ENCODE results near the gene PIP5K1B. TPM values are rescaled to one million over a fixed set of nuclear protein-coding genes. Genes with fewer than 3 reads are reported as not detected.

PIP5K1B gene
- total RNA-seq, 6 experiments from 2014 or later, result not detected

- Mint-ChIP-seq H3K27me3 (ENCODE audit: insufficient read depth) (no peaks in the 10 kb centered on the region), H3K9me3 (no peaks in the 10 kb centered on the region), H3K27ac (no peak overlapping the region), H3K4me1 (ENCODE audit: low read depth) (no peaks in the 10 kb centered on the region), H3K36me3 (ENCODE audit: low read depth) (no peaks in the 10 kb centered on the region), H3K4me3 (no peak overlapping the region)
- DNase-seq, result no peak
- TF ChIP-seq, protein P1, sequence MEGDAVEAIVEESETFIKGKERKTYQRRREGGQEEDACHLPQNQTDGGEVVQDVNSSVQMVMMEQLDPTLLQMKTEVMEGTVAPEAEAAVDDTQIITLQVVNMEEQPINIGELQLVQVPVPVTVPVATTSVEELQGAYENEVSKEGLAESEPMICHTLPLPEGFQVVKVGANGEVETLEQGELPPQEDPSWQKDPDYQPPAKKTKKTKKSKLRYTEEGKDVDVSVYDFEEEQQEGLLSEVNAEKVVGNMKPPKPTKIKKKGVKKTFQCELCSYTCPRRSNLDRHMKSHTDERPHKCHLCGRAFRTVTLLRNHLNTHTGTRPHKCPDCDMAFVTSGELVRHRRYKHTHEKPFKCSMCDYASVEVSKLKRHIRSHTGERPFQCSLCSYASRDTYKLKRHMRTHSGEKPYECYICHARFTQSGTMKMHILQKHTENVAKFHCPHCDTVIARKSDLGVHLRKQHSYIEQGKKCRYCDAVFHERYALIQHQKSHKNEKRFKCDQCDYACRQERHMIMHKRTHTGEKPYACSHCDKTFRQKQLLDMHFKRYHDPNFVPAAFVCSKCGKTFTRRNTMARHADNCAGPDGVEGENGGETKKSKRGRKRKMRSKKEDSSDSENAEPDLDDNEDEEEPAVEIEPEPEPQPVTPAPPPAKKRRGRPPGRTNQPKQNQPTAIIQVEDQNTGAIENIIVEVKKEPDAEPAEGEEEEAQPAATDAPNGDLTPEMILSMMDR (IDR thresholded peaks at IDR 0.05), result no peak
These were observed 16.8 kb downstream of the PIP5K1B start for GRCh38 chr9:68721666-68722330.

DNA sequence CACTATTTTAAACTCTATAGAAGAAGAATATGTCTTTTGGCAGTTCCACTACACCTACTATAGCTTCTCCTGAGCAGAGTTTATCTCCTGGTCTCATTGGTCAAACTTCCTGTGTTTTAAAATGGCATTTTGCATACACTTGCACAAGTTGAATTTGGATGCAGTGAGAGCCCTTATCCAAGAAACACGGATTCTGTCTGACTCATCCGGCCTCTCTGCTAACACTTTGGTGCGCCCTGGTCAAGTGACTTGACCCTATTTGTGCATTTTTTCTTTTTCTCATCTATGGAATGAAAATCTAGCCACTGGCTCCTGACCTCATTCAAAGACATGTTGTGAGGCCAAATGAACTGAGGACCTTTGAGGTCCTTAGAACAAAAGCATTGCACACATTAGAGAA, 20.0 kb downstream of the PIP5K1B start:
- H3K9me3 Mint-ChIP-seq, result no peaks in the 10 kb centered on the region

GRCh38 chr9:68726489-68726888, 21.4 kb downstream of the PIP5K1B start:
- TF ChIP-seq, protein P1 (IDR thresholded peaks at IDR 0.05), result no peak

More for the DNA sequence above, 20.0 kb downstream of the PIP5K1B start:
- H3K4me1 Mint-ChIP-seq (ENCODE audit: low read depth), result no peaks in the 10 kb centered on the region
- DNase-seq, result no peak
- no peak overlapping the region for H3K27ac Mint-ChIP-seq
- H3K27me3 Mint-ChIP-seq (ENCODE audit: insufficient read depth), result no peaks in the 10 kb centered on the region; the same call in 1 of the 2 replicates
- H3K36me3 Mint-ChIP-seq (ENCODE audit: low read depth), result no peaks in the 10 kb centered on the region
- TF ChIP-seq, protein P1 (IDR thresholded peaks at IDR 0.05), result no peak
- H3K4me3 Mint-ChIP-seq, result no peak overlapping the region

GRCh38 chr9:68727636-68728035, 22.6 kb downstream of the PIP5K1B start:
- Mint-ChIP-seq H3K4me3 (no peak overlapping the region), H3K27me3 (ENCODE audit: insufficient read depth) (no peaks in the 10 kb centered on the region; the same call in 1 of the 2 replicates)

More at GRCh38 chr9:68726489-68726888, 21.4 kb downstream of the PIP5K1B start:
- Mint-ChIP-seq H3K36me3 (ENCODE audit: low read depth) (no peaks in the 10 kb centered on the region), H3K27ac (no peak overlapping the region), H3K4me1 (ENCODE audit: low read depth) (no peaks in the 10 kb centered on the region), H3K9me3 (no peaks in the 10 kb centered on the region), H3K4me3 (no peak overlapping the region), H3K27me3 (ENCODE audit: insufficient read depth) (no peaks in the 10 kb centered on the region; the same call in 1 of the 2 replicates)
- no peak for DNase-seq

GRCh38 chr9:68728731-68729130, 23.7 kb downstream of the PIP5K1B start:
- no peaks in the 10 kb centered on the region for H3K36me3 Mint-ChIP-seq (ENCODE audit: low read depth)
- no peak for DNase-seq
- TF ChIP-seq, protein P1 (IDR thresholded peaks at IDR 0.05), result no peak
- H3K4me3 Mint-ChIP-seq, result no peak overlapping the region
- H3K27me3 Mint-ChIP-seq (ENCODE audit: insufficient read depth), result no peaks in the 10 kb centered on the region; the same call in 1 of the 2 replicates
- no peaks in the 10 kb centered on the region for H3K9me3 Mint-ChIP-seq
- no peak overlapping the region for H3K27ac Mint-ChIP-seq
- H3K4me1 Mint-ChIP-seq (ENCODE audit: low read depth), result no peaks in the 10 kb centered on the region

More at GRCh38 chr9:68727636-68728035, 22.6 kb downstream of the PIP5K1B start:
- Mint-ChIP-seq H3K36me3 (ENCODE audit: low read depth) (no peaks in the 10 kb centered on the region), H3K27ac (no peak overlapping the region), H3K9me3 (no peaks in the 10 kb centered on the region), H3K4me1 (ENCODE audit: low read depth) (no peaks in the 10 kb centered on the region)
- no peak for DNase-seq
- TF ChIP-seq, protein P1 (IDR thresholded peaks at IDR 0.05), result no peak

All from HFFc6 (cell line).